GM18511 (cell line): Measurements from ENCODE around the gene RERE.

ENCODE experiments used
- ATAC-seq: cut with Tn5 transposase; IDR thresholded peaks from one replicate; pipeline ENCODE4 v1.9.1; 2021; ENCODE audit warnings: mild to moderate bottlenecking, moderate library complexity; ENCODE audit not compliant: unreplicated experiment

RERE gene

DNA sequence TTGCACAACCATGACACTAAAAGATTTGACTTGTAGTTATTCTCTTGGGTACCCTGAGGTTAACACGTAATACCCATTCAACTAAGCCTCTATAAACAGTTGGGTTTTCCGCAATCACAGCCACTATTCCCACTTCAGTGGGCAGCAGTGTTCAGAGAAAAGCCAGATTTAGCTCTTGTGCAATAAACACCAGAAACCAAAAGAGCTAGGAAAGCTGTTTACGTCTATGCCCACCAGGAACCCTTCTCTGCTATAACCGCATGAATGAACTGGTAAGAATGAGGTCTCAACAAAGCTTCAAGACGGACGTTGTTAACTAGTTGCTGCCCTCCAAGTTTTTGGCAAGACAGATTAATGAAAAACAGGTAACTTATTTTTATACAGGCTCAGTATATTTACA is 398.3 kb downstream of the RERE start:
- ATAC-seq = no peak

DNA sequence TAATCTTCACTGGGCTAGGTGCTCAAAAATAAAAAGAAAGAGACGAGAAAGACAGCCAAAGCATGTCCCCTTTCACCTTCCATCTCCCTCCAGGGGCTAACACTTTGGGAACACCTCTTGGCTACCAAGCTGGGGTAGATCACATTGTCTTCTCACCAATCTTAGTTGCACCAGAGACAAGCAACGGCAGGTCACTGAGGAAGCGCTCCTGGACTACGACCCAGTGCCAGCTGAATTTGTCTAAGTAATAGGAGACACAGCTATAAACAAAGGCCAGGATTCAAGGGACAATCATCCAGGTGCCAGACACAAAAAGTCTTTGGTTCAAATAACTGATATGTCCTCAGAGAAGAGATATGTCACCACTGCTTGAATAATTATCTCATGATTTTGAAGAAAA is 399.1 kb downstream of the RERE start:
- no peak for ATAC-seq

DNA sequence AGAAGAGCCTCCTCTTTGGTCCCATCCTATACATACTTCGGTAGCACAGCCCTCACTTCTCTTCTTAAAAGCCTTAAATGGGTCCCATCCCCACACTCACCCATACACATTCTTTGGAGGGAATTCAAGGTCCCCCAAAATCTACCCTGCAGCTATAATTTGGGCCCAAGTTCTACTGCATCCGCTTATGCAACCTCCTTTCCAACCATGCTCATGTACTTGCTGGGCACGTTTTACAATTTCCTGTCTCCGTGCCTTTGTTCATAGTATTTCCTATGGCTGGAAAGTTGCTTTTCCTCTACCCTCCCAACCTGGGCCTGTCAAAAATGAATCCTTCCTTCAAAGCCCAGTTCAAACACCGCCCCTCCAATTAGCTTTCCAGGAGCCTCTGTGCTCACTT is 399.8 kb downstream of the RERE start:
- ATAC-seq = no peak

DNA sequence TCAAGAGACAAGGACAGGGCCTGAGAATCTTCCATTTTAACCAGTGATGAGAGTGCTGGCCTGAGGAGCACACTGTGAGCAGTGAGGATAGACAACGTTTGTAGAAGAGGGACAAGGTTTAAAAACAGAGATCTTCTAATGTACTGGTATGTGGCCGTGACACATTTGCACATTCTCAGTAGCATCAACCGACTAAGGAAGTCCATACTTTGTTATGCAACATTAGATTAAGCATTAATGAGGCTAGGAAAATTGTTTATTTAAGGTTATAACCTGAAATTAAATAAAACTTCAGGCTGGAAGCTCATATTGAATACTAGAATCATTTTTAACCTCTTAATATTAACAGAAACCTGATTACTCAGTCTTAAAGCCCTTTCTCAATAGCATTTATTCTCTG is 400.6 kb downstream of the RERE start:
- ATAC-seq = no peak

DNA sequence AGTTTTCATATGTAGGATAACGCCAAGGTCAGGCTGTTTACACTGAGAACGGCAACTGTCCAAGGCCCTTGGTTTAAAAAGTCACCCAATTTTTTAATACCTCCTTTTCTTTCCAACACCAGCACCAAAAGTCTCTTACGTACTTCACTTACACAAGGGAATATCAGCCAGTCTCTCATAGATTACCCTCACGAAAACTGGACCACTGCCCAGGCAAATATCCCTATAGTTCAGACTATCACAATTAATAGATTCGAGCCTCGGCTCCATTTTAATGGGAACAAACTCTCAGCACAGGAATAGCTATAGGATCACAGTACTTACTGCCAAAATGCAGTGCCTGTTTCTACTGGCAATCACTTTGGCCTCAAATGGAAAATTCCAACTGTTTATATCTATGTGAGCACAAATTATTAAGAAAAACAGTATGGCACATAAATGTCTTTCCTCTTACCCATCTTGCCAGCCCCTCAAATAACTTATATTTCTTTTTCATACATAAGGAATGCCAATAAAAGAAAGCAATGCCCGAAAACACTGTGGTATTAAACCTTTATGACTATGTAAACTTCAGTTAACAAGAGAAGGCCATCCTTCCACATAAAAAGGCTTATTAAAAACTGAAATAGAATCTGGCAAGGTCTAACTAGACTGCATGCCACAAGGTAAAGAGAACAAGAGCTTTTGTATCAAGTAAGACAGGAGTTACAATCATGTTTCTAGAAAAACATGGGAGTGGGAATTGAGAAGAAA is 401.7 kb downstream of the RERE start:
- ATAC-seq = no peak

DNA sequence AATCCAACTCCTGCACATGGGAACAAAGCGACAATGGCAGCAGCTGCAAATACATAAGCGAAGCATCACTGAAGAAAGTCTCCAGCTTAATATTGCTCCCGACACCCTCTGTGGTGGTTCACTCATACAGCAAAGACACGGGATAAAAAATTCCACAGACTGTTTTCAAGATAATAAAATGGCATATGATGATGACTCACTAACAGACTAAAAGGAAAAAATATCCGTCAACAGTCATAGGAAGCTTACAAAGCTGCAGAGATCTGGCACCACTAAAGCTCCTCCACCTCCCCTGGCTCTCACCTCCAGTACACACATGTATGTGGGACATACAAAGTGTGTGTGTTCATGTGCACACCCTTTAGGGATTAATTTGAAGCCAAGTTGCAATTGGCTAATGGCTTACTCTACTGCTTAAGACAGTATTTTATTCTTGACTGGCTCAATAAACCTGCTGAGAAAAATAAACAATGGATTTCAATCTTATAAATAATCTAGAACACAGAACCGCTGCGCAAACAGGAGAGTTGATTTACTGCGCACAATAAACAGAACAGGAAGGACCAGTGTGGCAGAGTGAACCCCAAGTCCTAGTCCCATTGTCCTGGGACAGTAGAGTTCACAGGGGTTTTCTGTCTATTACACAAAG is 405.1 kb downstream of the RERE start:
- no peak for ATAC-seq

DNA sequence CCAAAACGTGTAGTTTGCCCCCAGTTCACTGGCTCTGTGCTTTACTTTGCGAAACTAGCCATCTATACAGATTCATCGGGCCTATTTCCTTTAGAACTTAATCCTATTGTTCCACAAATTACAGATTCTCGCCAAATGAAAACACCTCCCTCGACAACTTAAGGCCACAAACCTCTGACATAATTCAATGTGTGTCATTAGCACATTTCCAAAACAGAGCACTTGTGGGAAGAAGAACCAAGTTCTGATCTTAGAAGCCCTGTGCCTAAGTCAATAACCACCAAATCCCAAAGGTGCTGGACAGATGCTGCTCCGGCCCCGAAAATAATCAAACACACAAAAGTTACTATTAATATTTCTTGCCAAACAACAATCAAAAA is 405.6 kb downstream of the RERE start:
- no peak for ATAC-seq

DNA sequence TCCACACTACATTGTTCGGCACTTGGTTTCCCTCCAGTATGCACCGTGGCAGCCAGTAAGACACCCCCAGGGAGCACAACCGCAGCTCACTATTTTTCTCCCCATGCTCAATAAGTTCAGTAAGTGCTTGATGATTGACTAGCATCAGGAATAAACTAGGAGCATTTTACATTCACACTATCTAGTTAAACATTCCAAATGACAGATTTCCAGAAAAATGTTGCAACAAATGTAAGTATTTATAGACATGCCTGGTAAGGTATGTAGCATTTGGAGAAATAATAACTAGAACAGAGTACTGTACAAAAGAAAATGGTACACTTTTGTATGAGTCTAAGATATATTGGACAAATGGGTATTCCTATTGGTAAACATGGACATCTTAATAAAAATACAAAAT is 406.6 kb downstream of the RERE start:
- ATAC-seq = no peak

DNA sequence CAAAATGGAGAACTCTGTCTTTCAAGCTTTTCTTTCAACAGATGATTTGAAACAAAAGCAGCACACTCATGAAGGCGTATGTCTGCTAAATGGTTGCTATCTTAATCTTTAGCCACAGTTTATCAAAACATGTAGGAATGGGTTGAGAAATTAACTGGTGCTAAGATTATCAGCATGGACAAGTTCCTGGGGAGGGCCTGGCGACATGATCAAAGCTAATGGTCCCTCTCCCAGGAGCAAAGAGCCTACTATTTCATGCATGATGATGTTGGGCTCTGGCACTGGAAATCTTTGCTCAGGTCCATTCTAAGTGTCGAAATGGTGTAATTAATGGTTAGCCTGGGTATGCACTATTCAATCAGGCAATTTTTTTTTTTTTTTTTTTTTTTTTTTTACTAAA is 407.8 kb downstream of the RERE start:
- ATAC-seq = no peak

DNA sequence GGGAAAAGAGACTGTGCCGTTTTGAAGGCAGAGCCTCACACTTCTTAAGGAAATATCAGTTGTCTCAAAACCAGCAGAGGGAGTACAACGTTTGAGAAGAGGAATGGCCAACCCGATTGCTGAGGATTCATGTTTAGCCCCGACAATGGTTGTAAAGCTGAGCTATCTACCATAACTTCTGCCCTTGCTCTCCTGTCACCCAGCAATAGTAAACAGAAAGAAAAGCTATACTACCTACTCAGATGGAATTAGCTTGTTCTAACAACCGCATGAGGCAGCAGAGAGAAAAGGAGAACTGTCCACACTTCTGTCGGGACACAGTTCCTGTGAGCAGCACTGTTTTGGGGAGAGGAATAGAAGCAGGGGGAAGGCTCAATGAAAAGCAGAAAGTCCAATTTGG is 408.3 kb downstream of the RERE start:
- no peak for ATAC-seq

DNA sequence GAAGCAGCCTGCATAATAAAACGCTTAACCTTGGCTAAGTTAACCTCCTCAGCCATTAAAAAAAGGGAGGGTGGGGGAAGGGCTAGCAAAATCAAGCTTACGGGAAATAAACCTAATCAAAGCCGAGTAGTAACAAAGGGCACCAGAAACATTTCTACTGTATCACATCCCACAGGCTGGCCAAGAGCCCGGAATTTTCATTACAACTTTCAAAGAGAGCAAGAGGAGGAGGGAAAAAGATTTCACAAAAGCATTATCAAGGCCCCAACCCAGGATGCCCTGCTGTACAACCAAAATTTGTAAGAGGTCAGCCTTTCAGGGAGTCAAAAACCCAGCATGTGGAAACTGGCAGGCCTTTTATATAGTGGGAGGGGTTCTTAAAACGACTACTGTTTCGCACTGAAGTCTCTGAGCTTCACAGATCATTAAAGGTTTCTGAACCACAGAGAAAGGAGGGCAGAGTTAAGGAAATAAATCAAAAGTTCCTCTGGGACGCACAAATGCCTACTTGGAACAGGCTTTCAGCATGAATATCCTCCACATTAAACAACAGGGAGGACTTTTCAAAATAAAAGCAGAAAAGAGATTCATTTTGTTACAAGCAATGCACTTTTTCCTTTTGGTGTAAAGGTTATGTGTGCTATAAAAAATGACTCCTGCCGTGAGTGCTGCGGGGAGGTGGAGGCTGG is 409.1 kb downstream of the RERE start:
- ATAC-seq = no peak

DNA sequence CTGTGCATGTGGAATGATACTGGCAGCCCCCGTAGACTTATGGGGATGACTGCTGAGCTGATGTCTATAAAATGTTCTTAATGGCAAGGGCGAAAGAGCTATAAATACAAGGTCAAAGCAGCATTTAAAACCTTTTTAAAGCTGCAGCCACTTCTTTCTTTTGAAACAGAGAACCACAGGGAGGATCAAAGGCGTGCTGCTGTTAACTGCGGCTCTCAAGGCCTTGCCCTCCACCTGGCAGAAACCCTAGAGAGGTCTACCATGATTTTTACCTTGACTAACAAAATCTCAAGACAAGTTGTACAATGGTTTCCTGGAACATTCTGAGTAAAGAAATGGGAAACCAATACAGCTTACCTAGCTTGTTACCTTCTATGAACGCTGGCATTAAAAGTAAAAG is 409.8 kb downstream of the RERE start:
- ATAC-seq = no peak

DNA sequence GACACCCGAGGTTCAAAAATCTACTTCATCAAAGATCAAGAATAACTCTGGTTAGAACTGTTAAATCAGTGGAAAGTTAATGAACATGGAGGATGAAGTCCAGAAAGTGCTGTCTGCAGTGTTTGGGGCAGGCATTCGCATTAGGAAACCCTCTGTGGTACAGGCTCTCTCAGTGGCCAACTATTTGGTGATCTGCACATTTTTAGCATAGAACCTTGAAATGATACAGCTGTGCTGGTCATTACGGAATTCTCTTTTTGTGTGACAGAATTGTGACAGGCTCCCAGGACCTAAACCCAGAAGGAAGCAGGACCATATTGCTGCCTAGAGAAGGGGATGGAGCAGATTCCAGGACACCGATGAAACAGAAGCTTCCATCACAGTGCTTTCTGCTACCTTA is 410.5 kb downstream of the RERE start:
- no peak for ATAC-seq

DNA sequence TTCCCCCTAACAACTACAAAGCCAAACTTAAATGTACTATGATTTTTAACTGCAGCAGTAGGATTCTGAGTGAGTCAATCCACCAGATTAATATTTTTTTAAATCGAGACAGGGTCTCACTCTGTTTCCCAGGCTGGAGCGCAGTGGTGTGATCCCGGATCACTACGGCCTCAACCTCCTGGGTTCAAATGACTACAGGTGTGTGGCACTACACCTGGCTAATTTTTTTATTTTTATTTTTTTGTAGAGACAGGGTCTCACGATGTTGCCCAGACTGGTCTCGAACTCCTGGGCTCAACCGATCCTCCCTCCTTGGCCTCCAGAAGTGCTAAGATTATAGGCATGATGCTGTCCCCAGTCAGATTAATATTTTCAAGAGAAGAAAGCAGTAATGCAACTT is 411.4 kb downstream of the RERE start:
- no peak for ATAC-seq

DNA sequence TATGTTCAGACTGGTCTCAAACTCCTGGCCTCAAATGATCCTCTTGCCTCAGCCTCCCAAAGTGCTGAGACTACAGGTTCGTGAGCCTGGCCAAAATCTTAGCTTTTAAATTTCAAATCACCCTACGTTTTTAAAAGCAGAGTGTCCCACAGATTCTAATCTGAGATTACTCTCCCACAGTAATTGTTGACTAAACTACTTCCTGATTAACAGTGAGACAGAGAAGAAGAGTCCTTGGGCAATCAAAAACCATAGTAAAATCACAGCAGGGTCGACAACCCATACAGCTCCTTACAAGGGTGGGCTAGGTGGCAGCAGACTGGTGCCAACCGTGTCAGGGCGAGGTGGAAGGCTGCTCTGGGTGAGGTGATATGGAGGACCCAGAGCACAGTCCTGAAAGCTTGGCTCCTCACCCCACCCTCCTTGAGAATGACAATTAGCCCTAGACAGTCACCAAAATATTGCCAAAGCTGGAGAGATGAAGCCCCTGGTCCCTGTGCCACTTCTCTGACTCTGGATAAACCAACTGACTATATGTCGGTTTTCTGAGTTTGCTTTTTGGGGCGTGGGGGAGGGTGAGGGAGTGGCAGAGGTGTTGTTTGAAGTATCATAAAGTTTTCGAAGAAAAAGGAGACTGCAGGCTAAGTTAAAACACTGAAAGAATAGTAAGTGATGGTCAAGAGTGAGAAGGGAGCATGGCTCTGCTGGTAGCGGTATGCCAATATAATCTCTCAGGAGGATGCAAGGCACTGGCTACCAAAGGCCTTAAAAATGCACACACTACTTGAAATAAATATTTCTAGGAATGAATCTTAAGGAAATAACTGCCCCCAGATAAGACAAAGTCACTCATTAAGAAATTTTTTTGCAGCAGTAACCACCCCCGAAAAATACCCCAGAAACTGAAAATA is 412.7 kb downstream of the RERE start:
- ATAC-seq = no peak

DNA sequence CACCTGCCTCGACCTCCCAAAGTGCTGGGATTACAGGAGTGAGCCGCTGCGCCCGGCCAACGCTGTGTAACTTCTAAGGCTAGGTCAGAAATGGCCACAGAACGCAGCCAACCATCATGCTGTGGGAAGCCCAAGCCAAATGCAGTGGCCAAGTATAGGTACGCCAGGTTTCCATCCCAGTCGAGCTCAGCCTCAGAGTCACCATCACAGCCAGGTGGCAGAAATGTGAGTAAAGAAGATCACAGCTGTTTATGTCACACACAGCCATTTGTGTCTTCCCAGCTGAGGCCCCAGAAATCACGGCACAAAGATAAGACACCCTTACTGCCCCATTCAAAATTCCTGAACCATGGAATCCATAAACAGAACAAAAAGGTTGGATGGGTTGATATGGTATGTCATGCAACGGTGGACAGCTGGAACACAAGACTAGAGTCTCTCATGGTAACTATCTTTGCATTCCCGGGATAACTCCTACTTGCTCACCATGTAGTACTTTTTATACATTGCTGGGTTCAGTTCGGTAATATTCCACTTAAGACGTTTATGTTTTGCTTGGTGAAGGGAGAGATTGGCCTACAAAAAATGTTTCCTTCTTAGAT is 415.2 kb downstream of the RERE start:
- no peak for ATAC-seq

DNA sequence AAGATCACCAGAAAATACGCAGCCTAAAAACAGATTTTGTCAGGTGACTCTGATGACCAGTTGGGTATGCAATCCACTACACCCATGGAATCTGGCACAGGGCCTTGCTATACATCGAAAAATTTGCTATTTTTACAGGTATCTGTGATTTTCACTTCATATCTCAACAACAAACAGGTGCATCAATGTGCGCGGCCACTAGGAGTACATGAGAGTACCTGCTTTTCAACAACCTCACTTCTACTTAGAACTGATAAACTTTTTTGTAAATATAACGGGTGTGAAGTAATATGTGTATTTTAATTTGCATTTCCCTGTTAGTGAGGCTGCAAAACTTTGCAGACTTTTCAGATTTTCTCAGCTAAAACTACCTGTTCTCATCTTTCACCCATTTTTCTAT is 418.8 kb downstream of the RERE start:
- no peak for ATAC-seq

DNA sequence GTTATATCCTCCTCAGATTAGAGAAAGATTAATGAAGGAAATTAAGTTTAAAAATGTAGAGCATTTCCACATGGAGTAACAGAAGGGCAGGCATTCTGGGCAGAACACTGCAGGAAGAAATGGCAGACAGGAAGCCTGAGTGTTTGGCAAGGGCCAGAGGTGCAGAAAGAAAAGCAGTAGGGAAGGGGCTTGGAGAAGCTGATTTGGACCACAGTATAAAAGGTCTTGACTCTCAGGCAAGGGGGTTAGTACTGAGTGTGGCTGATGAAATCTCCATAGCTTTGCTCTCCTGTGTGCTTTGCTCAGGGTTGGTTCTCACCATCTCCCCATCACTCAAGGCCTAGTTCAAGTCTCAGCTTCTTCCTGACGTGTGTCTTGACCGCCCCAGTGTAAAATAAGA is 419.4 kb downstream of the RERE start:
- no peak for ATAC-seq

DNA sequence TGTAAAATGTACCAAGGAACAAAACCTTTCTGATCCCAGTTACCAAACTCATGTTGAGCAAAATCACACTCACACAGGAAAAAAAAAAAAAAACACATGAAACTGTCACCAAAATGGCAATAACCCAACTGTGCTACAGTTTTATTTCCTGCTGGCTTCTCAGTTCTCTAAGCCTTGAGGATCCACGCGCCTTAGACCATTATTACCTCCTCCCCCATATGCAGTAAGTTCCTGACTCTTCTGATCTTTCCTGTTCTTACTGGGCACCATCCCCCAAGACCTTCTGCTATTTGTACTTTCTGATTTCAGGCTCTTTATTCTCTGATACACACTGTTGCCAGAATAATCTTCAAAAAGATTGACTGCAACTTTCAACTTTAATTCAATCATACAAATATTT is 419.9 kb downstream of the RERE start:
- ATAC-seq = peak; percentile 63

DNA sequence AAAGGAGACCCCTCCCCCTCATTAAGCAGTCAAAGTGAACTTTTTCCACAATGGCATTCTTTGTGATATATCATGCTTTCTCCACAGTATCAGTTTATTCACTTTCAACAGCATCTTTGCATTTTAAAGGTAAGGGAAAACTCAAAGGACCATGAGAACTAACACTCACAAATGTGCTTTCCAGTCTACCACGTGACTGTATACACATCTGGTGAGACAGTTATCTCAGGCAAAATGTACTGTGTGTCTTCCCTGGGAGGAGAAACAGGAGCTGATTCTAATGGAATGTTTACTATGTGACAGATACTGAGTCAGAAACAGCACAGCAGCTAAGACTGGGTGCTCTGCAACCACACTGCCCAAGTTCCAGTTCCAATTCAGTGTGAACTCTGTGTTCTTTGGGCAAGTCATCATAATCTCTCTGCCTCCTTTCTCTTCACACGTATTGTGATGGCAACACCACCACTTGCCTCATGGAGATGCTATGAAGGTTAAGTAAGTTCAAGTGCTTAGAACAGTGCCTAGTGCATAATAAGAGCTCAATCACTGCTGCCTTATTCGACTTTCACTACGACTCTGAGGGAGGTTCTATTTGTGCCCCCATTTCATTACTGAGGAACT is 420.5 kb downstream of the RERE start:
- ATAC-seq = peak; percentile 44
